ENCODE measurements around the gene UNC80. TPM values are rescaled to one million over a fixed set of nuclear protein-coding genes. Genes with fewer than 3 reads are reported as not detected.

Gene UNC80
- total and polyA plus RNA-seq, 10 donors: 0.05 to 1.9 (median 0.63) TPM

- no peaks in the 10 kb centered on the region for H3K9me3 ChIP-seq
- TF ChIP-seq CTCF (IDR thresholded peaks at IDR 0.05 in 8 of 11, conservative IDR thresholded peaks at IDR 0.05 in 3 of 11) (peak in 4 of 11 experiments; percentile 7 to 39 (median 16)), POLR2A (IDR thresholded peaks at IDR 0.05) (no peak), POLR2AphosphoS5 (IDR thresholded peaks at IDR 0.05) (peak; percentile 88 to 94 (median 91))
- H3K27ac ChIP-seq: peak within 1 kb of the TSS; percentile 39 to 89 (median 86)
- no peaks in the 10 kb centered on the region for H3K27me3 ChIP-seq (replicated peaks in 1 of 7)
- H3K4me1 ChIP-seq: peaks cover 14 to 61% (median 47%) of the 10 kb centered on the region in 6 donors
- peak; percentile 98 for DNase-seq
- intact Hi-C loops (cut with DNase I; ENCODE audit: low total_unique reads): no loop called here
- peak within 1 kb of the TSS; percentile 74 to 99 (median 96) for H3K4me3 ChIP-seq
- WGBS, 5 donors: 0 to 1% (median 1%) methylated on average over 41 to 58 of the region's 58 CpGs
- H3K36me3 ChIP-seq: peaks cover 0 to 13% (median 0%) of the 10 kb centered on the region in 6 donors
These were observed 230.8 kb downstream of the UNC80 start, which contains the start of gene RPE for GRCh38 chr2:210002158-210003157. TSS of gene RPE (plus strand) at chr2:210002638. CDS start at chr2:210002662, 24 bp downstream.

- Histone ChIP-seq H3K4me3 (peak overlapping the region; percentile 74 to 99 (median 96)), H3K4me1 (peaks cover 14 to 64% (median 50%) of the 10 kb centered on the region in 6 donors), H3K36me3 (peaks cover 0 to 20% (median 2%) of the 10 kb centered on the region in 6 donors), H3K27ac (peak overlapping the region in 6 of 8 donors; percentile 79 to 89 (median 87)), H3K27me3 (replicated peaks in 1 of 7) (no peaks in the 10 kb centered on the region), H3K9me3 (no peaks in the 10 kb centered on the region)
- intact Hi-C loops (cut with DNase I; ENCODE audit: low total_unique reads): no loop called here
- WGBS, 5 donors: 9 to 29% (median 17%) methylated on average over 2 of the region's 2 CpGs
- no peak for DNase-seq
- no peak for TF ChIP-seq POLR2A (IDR thresholded peaks at IDR 0.05)
- TF ChIP-seq CTCF (IDR thresholded peaks at IDR 0.05 in 8 of 11, conservative IDR thresholded peaks at IDR 0.05 in 3 of 11): no peak
- no peak for TF ChIP-seq POLR2AphosphoS5 (IDR thresholded peaks at IDR 0.05)
These were observed 231.7 kb downstream of the UNC80 start for GRCh38 chr2:210003359-210003758.

- DNase-seq: no peak
- Histone ChIP-seq H3K27me3 (replicated peaks in 1 of 7) (no peaks in the 10 kb centered on the region), H3K9me3 (no peaks in the 10 kb centered on the region), H3K27ac (peak overlapping the region in 1 of 8 donors; percentile 4), H3K4me3 (no peak overlapping the region), H3K4me1 (peaks cover 14 to 78% (median 52%) of the 10 kb centered on the region in 6 donors), H3K36me3 (peaks cover 0 to 35% (median 9%) of the 10 kb centered on the region in 6 donors)
- TF ChIP-seq POLR2AphosphoS5 (IDR thresholded peaks at IDR 0.05) (no peak), CTCF (IDR thresholded peaks at IDR 0.05 in 8 of 11, conservative IDR thresholded peaks at IDR 0.05 in 3 of 11) (no peak), POLR2A (IDR thresholded peaks at IDR 0.05) (no peak)
- WGBS, 5 donors: 56 to 75% (median 64%) methylated on average over 2 of the region's 2 CpGs
- intact Hi-C loops (cut with DNase I; ENCODE audit: low total_unique reads): no loop called here
These were observed 233.2 kb downstream of the UNC80 start for GRCh38 chr2:210004881-210005280.

- DNase-seq: no peak
- Histone ChIP-seq H3K27me3 (replicated peaks in 1 of 7) (no peaks in the 10 kb centered on the region), H3K9me3 (no peaks in the 10 kb centered on the region), H3K4me3 (no peak overlapping the region), H3K27ac (no peak overlapping the region), H3K4me1 (peaks cover 14 to 85% (median 46%) of the 10 kb centered on the region in 6 donors), H3K36me3 (peaks cover 0 to 65% (median 23%) of the 10 kb centered on the region in 6 donors)
- WGBS, 5 donors: 71 to 82% (median 79%) methylated on average over 2 of the region's 2 CpGs
- intact Hi-C loops (cut with DNase I; ENCODE audit: low total_unique reads): no loop called here
- TF ChIP-seq CTCF (IDR thresholded peaks at IDR 0.05 in 8 of 11, conservative IDR thresholded peaks at IDR 0.05 in 3 of 11): no peak
These were observed 236.3 kb downstream of the UNC80 start for GRCh38 chr2:210007895-210008294.
